Measurements from ENCODE around the gene B3GAT1.

DNA sequence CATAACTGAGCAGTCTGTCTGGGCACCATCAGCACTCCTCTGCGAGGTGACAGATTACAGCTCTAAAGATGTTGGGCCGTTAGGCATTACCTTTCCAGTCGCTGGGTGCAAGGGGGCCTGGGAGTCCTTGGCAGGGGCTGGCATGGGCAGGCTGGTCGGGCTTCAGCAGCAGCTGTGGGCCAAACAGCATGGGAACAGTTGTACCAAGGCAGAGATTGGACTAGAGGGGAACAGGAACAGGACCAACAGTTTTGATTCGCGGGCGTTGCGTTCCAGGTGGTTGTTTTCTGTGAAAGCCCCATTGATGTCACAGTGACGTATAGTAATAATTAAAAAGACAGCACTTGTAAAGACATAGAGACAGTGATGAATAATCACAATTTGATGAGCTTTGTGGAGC lies 25.8 kb upstream of the B3GAT1 start:
- TF ChIP-seq TCF7L2 (IDR thresholded peaks at IDR 0.05; ENCODE audit: low read depth, low read length), result no peak
- TF ChIP-seq, protein P1, sequence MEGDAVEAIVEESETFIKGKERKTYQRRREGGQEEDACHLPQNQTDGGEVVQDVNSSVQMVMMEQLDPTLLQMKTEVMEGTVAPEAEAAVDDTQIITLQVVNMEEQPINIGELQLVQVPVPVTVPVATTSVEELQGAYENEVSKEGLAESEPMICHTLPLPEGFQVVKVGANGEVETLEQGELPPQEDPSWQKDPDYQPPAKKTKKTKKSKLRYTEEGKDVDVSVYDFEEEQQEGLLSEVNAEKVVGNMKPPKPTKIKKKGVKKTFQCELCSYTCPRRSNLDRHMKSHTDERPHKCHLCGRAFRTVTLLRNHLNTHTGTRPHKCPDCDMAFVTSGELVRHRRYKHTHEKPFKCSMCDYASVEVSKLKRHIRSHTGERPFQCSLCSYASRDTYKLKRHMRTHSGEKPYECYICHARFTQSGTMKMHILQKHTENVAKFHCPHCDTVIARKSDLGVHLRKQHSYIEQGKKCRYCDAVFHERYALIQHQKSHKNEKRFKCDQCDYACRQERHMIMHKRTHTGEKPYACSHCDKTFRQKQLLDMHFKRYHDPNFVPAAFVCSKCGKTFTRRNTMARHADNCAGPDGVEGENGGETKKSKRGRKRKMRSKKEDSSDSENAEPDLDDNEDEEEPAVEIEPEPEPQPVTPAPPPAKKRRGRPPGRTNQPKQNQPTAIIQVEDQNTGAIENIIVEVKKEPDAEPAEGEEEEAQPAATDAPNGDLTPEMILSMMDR (IDR thresholded peaks at IDR 0.05), result no peak
- no peak for TF ChIP-seq POLR2AphosphoS5 (IDR thresholded peaks at IDR 0.05; ENCODE audit: low read depth, low read length)
